Putamen (tissue), 1 donor: ENCODE results near the gene ACKR3.
A peak's percentile ranks its signal among the peaks of the same experiment; 100 is the strongest.

Experiments used
- DNase-seq: peaks from one replicate; pipeline ENCODE4 v3.0.0-alpha.2; 2016; ENCODE audit warnings: low spot score

ACKR3 gene

GRCh38 chr2:236608710-236609109, 39.1 kb downstream of the ACKR3 start:
- DNase-seq = no peak

GRCh38 chr2:236610991-236611821, 41.6 kb downstream of the ACKR3 start:
- no peak for DNase-seq

GRCh38 chr2:236612737-236613136, 43.1 kb downstream of the ACKR3 start:
- no peak for DNase-seq

- DNase-seq = no peak
These were observed 44.0 kb downstream of the ACKR3 start for GRCh38 chr2:236613612-236614011.

DNA sequence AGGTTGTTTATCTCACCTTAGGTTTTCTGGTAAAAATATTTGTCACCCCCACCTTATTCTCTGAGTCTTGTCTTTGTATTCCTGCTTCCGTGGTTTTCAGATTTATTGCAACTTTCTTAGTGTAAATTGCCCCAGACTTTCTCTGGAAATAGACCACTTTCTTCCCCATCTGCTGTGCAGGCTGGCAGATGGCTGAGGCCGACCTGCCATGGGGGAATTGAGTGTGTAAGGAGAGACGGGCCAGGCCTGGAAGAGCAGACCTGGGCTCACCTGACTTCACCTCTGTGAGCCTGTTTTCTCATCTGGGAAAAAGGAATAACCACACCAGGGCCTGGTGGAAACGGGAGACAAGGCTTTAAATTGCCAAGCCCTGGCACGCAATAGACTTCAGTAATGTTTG, 44.9 kb downstream of the ACKR3 start:
- no peak for DNase-seq

- no peak for DNase-seq
These were observed 46.4 kb downstream of the ACKR3 start for GRCh38 chr2:236616031-236616430.

- DNase-seq = no peak
These were observed 47.0 kb downstream of the ACKR3 start for GRCh38 chr2:236616624-236617023.

GRCh38 chr2:236617221-236617737, 47.7 kb downstream of the ACKR3 start:
- DNase-seq = no peak

DNA sequence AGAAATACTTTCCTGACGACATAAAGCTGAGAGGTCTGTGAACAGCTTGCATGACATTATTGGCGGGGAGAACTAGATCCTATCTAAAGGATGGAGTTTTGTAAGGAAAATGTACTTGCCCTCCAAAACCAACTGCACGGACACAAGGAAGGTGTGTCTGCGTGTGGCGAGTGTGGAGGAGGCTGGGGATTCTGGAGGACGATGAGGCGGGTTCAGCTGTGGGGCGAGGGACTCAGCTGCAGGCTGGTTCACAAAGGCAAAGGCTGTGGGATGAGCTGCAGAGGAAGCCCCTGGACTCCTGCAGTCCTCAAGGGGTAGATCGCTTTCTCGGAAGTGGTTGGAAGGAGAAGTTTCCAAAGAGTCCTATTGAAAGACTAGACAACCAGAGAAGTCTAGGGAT, 48.2 kb downstream of the ACKR3 start:
- no peak for DNase-seq

GRCh38 chr2:236618370-236618769, 48.7 kb downstream of the ACKR3 start:
- DNase-seq = no peak

DNA sequence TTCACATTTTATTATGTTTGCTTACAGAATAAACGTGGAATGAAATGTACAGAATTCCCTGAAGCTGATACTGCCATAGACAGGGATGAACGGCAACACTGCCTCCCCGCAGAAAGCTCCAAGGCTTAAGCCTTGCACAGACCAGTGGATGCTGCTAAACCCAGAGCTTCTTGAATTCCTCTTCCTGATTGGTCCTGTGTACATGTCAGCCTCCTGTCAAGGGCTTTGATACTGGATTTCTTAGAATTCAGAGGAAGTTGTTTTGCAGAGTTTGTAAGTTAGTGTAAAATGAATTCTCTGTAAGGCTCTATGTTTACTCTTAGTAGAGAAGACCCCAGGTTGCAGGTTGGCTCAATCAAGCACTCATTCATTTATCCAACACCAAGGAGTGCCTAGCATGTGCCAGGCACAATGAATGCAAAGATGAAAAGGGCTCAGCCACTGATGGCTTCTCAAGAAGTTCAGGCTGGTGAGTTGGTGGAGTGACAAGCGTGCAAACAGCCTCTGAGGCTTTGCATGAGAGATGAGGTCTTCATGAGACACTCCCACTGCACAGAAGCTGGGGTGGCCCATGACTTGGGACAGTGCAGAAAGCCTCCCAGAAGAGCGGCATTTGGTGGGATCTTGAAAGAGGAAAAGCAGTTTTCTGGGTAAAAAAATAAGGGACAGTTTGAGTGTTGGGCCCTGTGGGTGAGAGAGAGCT, 50.4 kb downstream of the ACKR3 start:
- no peak for DNase-seq

DNA sequence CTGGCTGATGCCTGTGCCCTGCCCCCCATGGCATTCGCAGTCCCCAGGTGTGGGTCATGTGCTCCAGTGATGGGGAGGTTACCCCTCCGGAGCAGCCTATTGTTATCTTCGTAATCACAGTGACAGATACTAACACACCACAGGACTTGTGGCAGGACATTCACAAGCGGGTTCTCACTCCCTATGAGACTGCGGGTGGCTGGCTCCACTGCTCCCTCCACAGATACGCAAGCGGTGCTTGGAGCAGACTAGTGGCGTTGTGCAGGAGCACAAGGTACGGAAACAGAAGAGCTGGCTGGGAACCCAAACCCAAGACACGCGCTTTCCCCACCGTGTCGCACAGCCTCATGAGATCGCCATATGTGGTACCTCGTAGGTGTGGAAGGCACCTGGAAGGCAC, 52.2 kb downstream of the ACKR3 start:
- DNase-seq = no peak

DNA sequence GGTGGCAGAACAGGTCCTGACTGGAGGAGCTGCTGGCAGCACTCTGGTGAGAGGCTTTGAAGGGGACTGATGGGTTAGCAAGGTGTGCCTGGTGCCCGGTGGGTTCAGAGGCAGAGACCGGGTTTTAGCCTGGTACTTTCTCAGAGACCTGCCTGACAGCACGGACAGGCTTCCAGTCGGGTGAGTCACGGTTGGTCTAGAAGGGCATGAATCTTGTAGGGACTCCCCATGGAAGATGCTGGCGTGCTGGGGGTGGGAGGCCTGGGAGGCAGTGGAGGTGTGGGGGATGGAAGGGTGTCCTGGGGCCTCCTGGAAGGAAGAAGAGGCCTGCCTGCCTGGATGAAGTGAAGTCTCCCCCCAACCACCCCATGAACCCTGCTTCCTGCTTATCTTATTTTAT, 52.6 kb downstream of the ACKR3 start:
- DNase-seq = no peak

DNA sequence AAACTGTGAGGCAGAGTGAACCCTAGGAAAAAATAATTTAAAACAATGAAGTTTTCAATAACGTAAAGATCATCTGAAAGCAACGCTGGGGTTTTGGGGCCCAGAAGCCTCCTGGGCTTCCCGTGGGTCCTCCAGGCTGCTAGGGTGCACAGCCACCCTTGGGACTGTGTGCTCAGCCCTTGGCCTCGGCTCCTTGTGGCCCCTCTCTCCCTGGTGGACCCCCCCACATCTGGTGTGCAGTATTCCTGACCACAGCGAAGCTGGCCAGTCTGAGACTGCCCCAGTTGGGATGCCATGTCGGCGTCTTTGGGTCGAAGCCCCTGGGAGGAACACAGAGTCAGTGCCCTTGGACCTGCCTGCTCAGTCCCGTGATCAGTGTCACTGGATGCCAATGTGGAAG, 53.0 kb downstream of the ACKR3 start:
- DNase-seq = no peak

DNA sequence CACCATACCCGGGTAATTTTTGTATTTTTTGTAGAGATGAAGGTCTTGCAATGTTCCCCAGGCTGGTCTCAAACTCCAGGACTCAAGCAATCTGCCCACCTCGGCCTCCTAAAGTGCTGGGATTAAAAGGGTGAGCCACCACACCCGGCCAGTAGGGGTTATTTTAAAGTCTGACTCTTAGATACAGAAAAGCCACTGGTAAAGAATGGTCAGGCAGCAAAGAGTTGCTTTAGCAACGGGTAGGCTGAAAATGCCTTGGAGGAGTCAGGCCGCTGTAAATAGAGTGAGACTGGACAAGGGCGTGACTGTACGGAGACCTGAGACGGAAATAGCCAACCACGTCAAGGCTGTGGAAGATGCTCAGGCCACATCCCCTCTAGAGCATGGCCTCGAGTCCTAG, 54.2 kb downstream of the ACKR3 start:
- DNase-seq = no peak

- no peak for DNase-seq
These were observed 55.6 kb downstream of the ACKR3 start for GRCh38 chr2:236625156-236625690.

GRCh38 chr2:236626391-236627150, 56.9 kb downstream of the ACKR3 start:
- peak; percentile 11 for DNase-seq

DNA sequence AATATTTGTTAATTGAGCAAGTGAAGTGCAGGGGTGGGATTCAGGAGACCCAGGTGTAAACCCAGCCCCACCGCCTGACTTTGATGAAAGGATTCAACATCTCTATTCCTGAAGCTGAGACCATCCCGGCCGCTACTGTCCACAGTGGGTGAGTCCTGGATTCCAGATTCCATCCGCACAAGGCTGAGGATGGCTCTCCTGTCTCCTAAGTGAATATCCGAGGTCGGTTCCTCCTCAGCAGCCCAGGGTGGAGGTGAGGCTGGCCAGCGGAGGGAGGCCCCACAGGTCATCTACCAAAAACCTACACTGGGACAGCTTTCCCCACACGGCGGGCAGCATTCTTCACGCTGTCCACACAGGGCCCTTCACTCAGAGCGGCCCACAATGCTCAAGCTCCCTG, 57.6 kb downstream of the ACKR3 start:
- no peak for DNase-seq

DNA sequence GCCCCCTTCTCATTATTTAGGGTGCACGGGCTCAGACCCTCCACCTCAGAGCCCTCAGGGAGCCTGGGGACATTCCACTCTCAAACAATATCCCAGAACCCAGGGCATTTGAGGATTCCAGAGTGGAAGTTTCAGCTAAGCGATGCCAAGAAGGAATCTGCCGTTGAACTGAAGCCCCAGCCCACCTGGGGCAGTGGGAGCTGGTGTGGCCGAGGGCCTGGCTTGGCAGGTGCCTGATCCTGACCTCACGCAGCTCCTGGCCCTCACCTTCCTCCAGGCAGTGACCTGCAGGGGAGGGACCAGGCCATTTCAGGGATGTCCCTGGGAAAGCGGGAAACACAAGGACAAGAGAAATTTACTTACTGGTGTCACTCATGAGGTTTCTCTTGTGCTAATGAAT, 58.2 kb downstream of the ACKR3 start:
- no peak for DNase-seq

DNA sequence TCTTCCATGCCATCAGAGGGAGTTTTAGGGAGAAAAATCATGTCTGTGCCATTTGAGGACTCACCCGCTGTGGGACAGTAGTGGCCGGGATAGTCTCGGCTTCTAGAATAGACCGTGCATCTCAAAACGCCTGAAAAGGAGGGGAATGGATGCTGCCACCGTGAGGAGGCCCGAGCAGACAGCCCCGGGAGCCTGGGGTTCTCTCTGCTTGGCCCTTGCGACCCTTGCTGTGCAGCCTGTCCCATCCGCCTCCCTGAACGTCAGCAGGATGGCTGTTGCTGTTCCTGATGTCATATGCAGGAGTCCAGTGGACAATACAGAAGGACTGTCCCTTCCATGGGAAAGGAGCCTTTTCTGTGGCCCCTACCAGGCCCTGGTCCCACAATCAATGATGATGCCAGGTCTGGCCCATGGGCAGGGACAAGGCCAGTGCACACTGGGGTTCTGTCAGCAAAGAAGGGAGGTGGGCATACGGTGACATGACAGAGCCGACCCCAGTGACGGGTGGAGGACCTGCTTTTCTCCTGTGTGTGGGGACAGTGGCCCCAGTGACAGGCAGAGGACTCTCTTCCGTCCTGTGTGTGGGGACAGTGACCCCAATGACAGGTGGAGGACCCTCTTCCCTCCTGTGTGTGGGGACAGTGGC, 58.8 kb downstream of the ACKR3 start:
- DNase-seq = no peak

GRCh38 chr2:236628981-236629605, 59.5 kb downstream of the ACKR3 start:
- DNase-seq = no peak
